Measurements from ENCODE around the gene CCDC30. TPM values are rescaled to one million over a fixed set of nuclear protein-coding genes. Genes with fewer than 3 reads are reported as not detected.
A peak's percentile ranks its signal among the peaks of the same experiment; 100 is the strongest.
"Not testable (repeated sequence)": the region's sequence is repeated elsewhere in the genome, so short reads cannot be mapped to it uniquely, and the experiment has no call there.

CCDC30 gene
- polyA plus RNA-seq, 5 donors: 8.6 to 16.7 (median 14.5) TPM

GRCh38 chr1:42524330-42524729 lies 61.2 kb downstream of the CCDC30 start:
- DNase-seq: no peak

- no peak for DNase-seq
Measured at GRCh38 chr1:42529724-42530181, 66.7 kb downstream of the CCDC30 start.

- DNase-seq: no peak
Measured at GRCh38 chr1:42531043-42531442, 68.0 kb downstream of the CCDC30 start.

- no peak for DNase-seq
Measured at GRCh38 chr1:42533101-42533863, 70.2 kb downstream of the CCDC30 start.

GRCh38 chr1:42541104-42541503 lies 78.0 kb downstream of the CCDC30 start:
- DNase-seq: no peak

- DNase-seq: no peak
Measured at GRCh38 chr1:42551180-42551579, 88.1 kb downstream of the CCDC30 start.

- no peak for DNase-seq
Measured at GRCh38 chr1:42551590-42551989, 88.5 kb downstream of the CCDC30 start.

- DNase-seq: no peak
Measured at GRCh38 chr1:42552636-42553035, 89.5 kb downstream of the CCDC30 start.

- DNase-seq: no peak
Measured at GRCh38 chr1:42557230-42557851, 94.3 kb downstream of the CCDC30 start.

- no peak for DNase-seq
Measured at GRCh38 chr1:42567038-42567437, 104.0 kb downstream of the CCDC30 start.

- no peak for DNase-seq
Measured at GRCh38 chr1:42576935-42577334, 113.8 kb downstream of the CCDC30 start.

- no peak for DNase-seq
Measured at GRCh38 chr1:42586016-42586415, 122.9 kb downstream of the CCDC30 start.

- DNase-seq: no peak
Measured at GRCh38 chr1:42587753-42588152, 124.7 kb downstream of the CCDC30 start.

- DNase-seq: no peak
Measured at GRCh38 chr1:42592811-42593210, 129.7 kb downstream of the CCDC30 start.

- peak; percentile 8 to 9 for DNase-seq
Measured at GRCh38 chr1:42593486-42594100, 130.5 kb downstream of the CCDC30 start.

- no peak for DNase-seq
Measured at GRCh38 chr1:42601472-42601871, 138.4 kb downstream of the CCDC30 start.

GRCh38 chr1:42613803-42614131 lies 150.7 kb downstream of the CCDC30 start:
- no peak for DNase-seq

GRCh38 chr1:42618866-42619265 lies 155.8 kb downstream of the CCDC30 start:
- DNase-seq: no peak

GRCh38 chr1:42620307-42620706 lies 157.2 kb downstream of the CCDC30 start:
- DNase-seq: no peak

- not testable (repeated sequence) for DNase-seq
Measured at GRCh38 chr1:42621180-42621579, 158.1 kb downstream of the CCDC30 start.

- DNase-seq: not testable (repeated sequence)
Measured at GRCh38 chr1:42627205-42627604, 164.1 kb downstream of the CCDC30 start.

- no peak for DNase-seq
Measured at GRCh38 chr1:42639116-42639515, 176.0 kb downstream of the CCDC30 start.

- no peak for DNase-seq
Measured at GRCh38 chr1:42646056-42646455, 183.0 kb downstream of the CCDC30 start.

All from right lung (tissue), 5 donors.